Measurements from ENCODE around the gene BMP8A. TPM values are rescaled to one million over a fixed set of nuclear protein-coding genes. Genes with fewer than 3 reads are reported as not detected.
"Not testable (repeated sequence)": the region's sequence is repeated elsewhere in the genome, so short reads cannot be mapped to it uniquely, and the experiment has no call there.

BMP8A gene
- total and polyA plus RNA-seq, 7 experiments from 2014 or later: 0.12 to 0.19 TPM; not detected in 5

- no peaks in the 10 kb centered on the region for H3K9me3 ChIP-seq (ENCODE audit: control insufficient read depth in 2 of 3, low read length in 3 of 3)
- no peak overlapping the region for H3K27ac ChIP-seq (ENCODE audit: low read depth, low read length)
- DNase-seq: no peak
- H3K27me3 ChIP-seq (ENCODE audit: control insufficient read depth in 2 of 2, insufficient read depth in 2 of 2, low read length in 2 of 2): no peaks in the 10 kb centered on the region
- Mint-ChIP-seq H3K27me3 (no peaks in the 10 kb centered on the region), H3K4me1 (no peaks in the 10 kb centered on the region), H3K27ac (peak overlapping the region in 6 of 9 donors; percentile 3 to 59 (median 15)), H3K9me3 (peaks cover 0 to 2% (median 0%) of the 10 kb centered on the region in 11 donors), H3K4me3 (no peak overlapping the region), H3K36me3 (peaks cover 5 to 44% (median 35%) of the 10 kb centered on the region in 5 donors)
- peaks cover 25 to 88% (median 54%) of the 10 kb centered on the region in 3 experiments for H3K36me3 ChIP-seq (ENCODE audit: control insufficient read depth in 2 of 3, insufficient read depth in 3 of 3, low read length in 3 of 3)
- ATAC-seq: no peak
- intact Hi-C loops (cut with micrococcal nuclease): no loop called here
- H3K4me3 ChIP-seq (ENCODE audit: low read length): no peak overlapping the region
- CTCF ChIA-PET: no interaction called here
- no peaks in the 10 kb centered on the region for H3K4me1 ChIP-seq (ENCODE audit: control insufficient read depth in 2 of 2, insufficient read depth in 2 of 2, low read length in 2 of 2)
- POLR2A ChIA-PET: no interaction called here
Measured at GRCh38 chr1:39466413-39467107, 24.9 kb upstream of the BMP8A start.

- H3K27me3 Mint-ChIP-seq; H3K4me3 ChIP-seq (ENCODE audit: low read length); H3K4me1 Mint-ChIP-seq; intact Hi-C loops (cut with micrococcal nuclease); H3K27me3 ChIP-seq (ENCODE audit: control insufficient read depth in 2 of 2, insufficient read depth in 2 of 2, low read length in 2 of 2); DNase-seq; H3K4me3 Mint-ChIP-seq; H3K27ac ChIP-seq (ENCODE audit: low read depth, low read length); CTCF ChIA-PET; ATAC-seq; H3K4me1 ChIP-seq (ENCODE audit: control insufficient read depth in 2 of 2, insufficient read depth in 2 of 2, low read length in 2 of 2); H3K9me3 ChIP-seq (ENCODE audit: control insufficient read depth in 2 of 3, low read length in 3 of 3); H3K9me3 Mint-ChIP-seq: not testable (repeated sequence)
- H3K36me3 ChIP-seq (ENCODE audit: control insufficient read depth in 2 of 3, insufficient read depth in 3 of 3, low read length in 3 of 3): peaks cover 20 to 90% (median 53%) of the 10 kb centered on the region in 3 experiments
- POLR2A ChIA-PET: interaction anchor here (1.3 kb wide), 1 partner anchor 10 kb away, joined by 4 read pairs; no protein-coding TSS in a partner anchor
- Mint-ChIP-seq H3K36me3 (peaks cover 5 to 43% (median 34%) of the 10 kb centered on the region in 5 donors), H3K27ac (peak overlapping the region in 3 of 9 donors; percentile 12 to 17 (median 13))
Measured at GRCh38 chr1:39467108-39467720, 24.2 kb upstream of the BMP8A start.

DNA sequence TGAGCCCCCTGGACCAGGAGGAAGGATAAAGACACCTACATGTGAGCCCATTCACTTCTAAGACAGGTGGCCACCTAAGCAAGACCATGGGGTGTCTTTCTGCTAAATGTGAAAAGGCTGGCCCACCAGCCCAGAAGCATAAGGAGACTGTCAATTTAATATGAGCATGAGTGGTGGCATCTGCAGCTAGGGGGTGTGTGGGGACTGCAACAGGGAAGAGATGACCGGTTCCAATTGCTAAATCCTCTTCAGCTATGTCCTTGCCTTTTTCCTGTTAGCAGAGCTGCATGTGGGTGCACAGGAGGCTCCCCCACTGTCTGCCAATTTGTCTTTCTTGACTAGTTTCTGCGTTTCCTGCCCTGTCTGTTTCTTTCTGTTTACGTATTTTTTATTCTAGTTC lies 22.3 kb upstream of the BMP8A start:
- H3K9me3 Mint-ChIP-seq: peaks cover 0 to 2% (median 0%) of the 10 kb centered on the region in 11 donors
- no peak for DNase-seq
- H3K36me3 Mint-ChIP-seq: peaks cover 11 to 42% (median 27%) of the 10 kb centered on the region in 5 donors
- intact Hi-C loops (cut with micrococcal nuclease): no loop called here
- peaks cover 9 to 90% (median 54%) of the 10 kb centered on the region in 3 experiments for H3K36me3 ChIP-seq (ENCODE audit: control insufficient read depth in 2 of 3, insufficient read depth in 3 of 3, low read length in 3 of 3)
- POLR2A ChIA-PET: no interaction called here
- no peaks in the 10 kb centered on the region for H3K9me3 ChIP-seq (ENCODE audit: control insufficient read depth in 2 of 3, low read length in 3 of 3)
- no peak overlapping the region for H3K4me3 ChIP-seq (ENCODE audit: low read length)
- H3K27me3 Mint-ChIP-seq: no peaks in the 10 kb centered on the region
- H3K4me3 Mint-ChIP-seq: no peak overlapping the region
- H3K27ac Mint-ChIP-seq: peak overlapping the region in 5 of 9 donors; percentile 17 to 70 (median 53)
- CTCF ChIA-PET: no interaction called here
- peak overlapping the region; percentile 35 for H3K27ac ChIP-seq (ENCODE audit: low read depth, low read length)
- no peaks in the 10 kb centered on the region for H3K4me1 ChIP-seq (ENCODE audit: control insufficient read depth in 2 of 2, insufficient read depth in 2 of 2, low read length in 2 of 2)
- peaks cover 0 to 2% (median 0%) of the 10 kb centered on the region in 7 donors for H3K4me1 Mint-ChIP-seq
- H3K27me3 ChIP-seq (ENCODE audit: control insufficient read depth in 2 of 2, insufficient read depth in 2 of 2, low read length in 2 of 2): no peaks in the 10 kb centered on the region
- no peak for ATAC-seq

DNA sequence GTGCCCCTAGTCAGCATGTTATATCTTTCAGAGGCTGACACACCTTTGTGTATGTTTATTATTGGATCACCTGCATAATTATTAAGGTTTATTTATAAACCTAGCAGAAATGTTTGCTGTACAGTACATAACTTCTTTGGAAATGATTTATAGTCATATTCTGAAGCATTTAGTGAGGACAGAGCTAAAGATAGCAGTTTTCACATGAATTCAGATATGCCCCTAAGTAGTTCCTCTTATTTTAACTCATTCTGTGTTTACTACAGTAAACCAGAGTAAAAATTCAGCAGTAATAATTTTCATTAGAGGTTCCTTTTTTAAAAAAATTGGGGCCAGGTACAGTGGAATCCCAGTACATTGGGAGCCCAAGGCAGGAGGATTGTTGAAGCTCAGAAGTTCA lies 21.4 kb upstream of the BMP8A start:
- ChIA-PET POLR2A (interaction anchor here (0.6 kb wide), 1 partner anchor 14 kb away, joined by 3 read pairs; no protein-coding TSS in a partner anchor), CTCF (no interaction called here)
- peaks cover 11 to 43% (median 25%) of the 10 kb centered on the region in 5 donors for H3K36me3 Mint-ChIP-seq
- Histone ChIP-seq H3K27me3 (ENCODE audit: control insufficient read depth in 2 of 2, insufficient read depth in 2 of 2, low read length in 2 of 2) (no peaks in the 10 kb centered on the region), H3K36me3 (ENCODE audit: control insufficient read depth in 2 of 3, insufficient read depth in 3 of 3, low read length in 3 of 3) (peaks cover 8 to 90% (median 48%) of the 10 kb centered on the region in 3 experiments), H3K9me3 (ENCODE audit: control insufficient read depth in 2 of 3, low read length in 3 of 3) (no peaks in the 10 kb centered on the region), H3K27ac (ENCODE audit: low read depth, low read length) (no peak overlapping the region), H3K4me3 (ENCODE audit: low read length) (no peak overlapping the region), H3K4me1 (ENCODE audit: control insufficient read depth in 2 of 2, insufficient read depth in 2 of 2, low read length in 2 of 2) (no peaks in the 10 kb centered on the region)
- H3K27ac Mint-ChIP-seq: no peak overlapping the region
- ATAC-seq (no peak), DNase-seq (no peak)
- H3K4me3 Mint-ChIP-seq: no peak overlapping the region
- peaks cover 0 to 2% (median 0%) of the 10 kb centered on the region in 11 donors for H3K9me3 Mint-ChIP-seq
- intact Hi-C loops (cut with micrococcal nuclease): no loop called here
- H3K4me1 Mint-ChIP-seq: peaks cover 0 to 2% (median 0%) of the 10 kb centered on the region in 7 donors
- H3K27me3 Mint-ChIP-seq: no peaks in the 10 kb centered on the region

DNA sequence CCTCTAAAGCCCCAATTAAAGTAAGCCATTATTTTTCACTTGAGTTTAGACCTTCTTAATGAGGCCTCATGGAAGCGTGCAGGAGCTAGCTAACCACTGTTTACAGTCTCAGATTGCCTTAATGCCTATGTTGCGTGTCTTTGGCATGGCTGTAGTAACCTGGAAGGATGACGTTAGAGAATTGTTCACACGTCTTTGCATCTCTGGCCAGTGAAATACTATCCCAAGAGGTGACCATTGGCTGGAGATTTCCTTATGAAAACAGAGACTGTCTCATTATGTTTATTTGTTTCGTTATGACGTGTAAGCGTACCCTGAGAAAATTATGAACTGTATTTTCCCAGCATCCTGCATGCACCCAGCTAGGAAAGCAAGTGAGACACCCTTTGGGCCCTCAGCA lies 18.6 kb upstream of the BMP8A start:
- H3K36me3 ChIP-seq (ENCODE audit: control insufficient read depth in 2 of 3, insufficient read depth in 3 of 3, low read length in 3 of 3): peaks cover 8 to 68% (median 31%) of the 10 kb centered on the region in 3 experiments
- Mint-ChIP-seq H3K27ac (peak overlapping the region in 1 of 9 donors; percentile 25), H3K9me3 (peaks cover 0 to 2% (median 0%) of the 10 kb centered on the region in 11 donors), H3K36me3 (peaks cover 11 to 52% (median 28%) of the 10 kb centered on the region in 5 donors), H3K27me3 (no peaks in the 10 kb centered on the region), H3K4me1 (peaks cover 0 to 2% (median 0%) of the 10 kb centered on the region in 7 donors), H3K4me3 (no peak overlapping the region)
- no peak overlapping the region for H3K27ac ChIP-seq (ENCODE audit: low read depth, low read length)
- DNase-seq (no peak), ATAC-seq (no peak)
- no peaks in the 10 kb centered on the region for H3K4me1 ChIP-seq (ENCODE audit: control insufficient read depth in 2 of 2, insufficient read depth in 2 of 2, low read length in 2 of 2)
- POLR2A ChIA-PET: no interaction called here
- intact Hi-C loops (cut with micrococcal nuclease): no loop called here
- no peaks in the 10 kb centered on the region for H3K9me3 ChIP-seq (ENCODE audit: control insufficient read depth in 2 of 3, low read length in 3 of 3)
- no peaks in the 10 kb centered on the region for H3K27me3 ChIP-seq (ENCODE audit: control insufficient read depth in 2 of 2, insufficient read depth in 2 of 2, low read length in 2 of 2)
- CTCF ChIA-PET: no interaction called here
- no peak overlapping the region for H3K4me3 ChIP-seq (ENCODE audit: low read length)

- Mint-ChIP-seq H3K9me3 (peaks cover 0 to 2% (median 0%) of the 10 kb centered on the region in 11 donors), H3K4me3 (no peak overlapping the region), H3K27ac (peak overlapping the region in 2 of 9 donors; percentile 25 to 51), H3K36me3 (peaks cover 11 to 52% (median 28%) of the 10 kb centered on the region in 5 donors), H3K4me1 (peaks cover 0 to 2% (median 0%) of the 10 kb centered on the region in 7 donors), H3K27me3 (no peaks in the 10 kb centered on the region)
- intact Hi-C loops (cut with micrococcal nuclease): no loop called here
- H3K9me3 ChIP-seq (ENCODE audit: control insufficient read depth in 2 of 3, low read length in 3 of 3): no peaks in the 10 kb centered on the region
- H3K4me1 ChIP-seq (ENCODE audit: control insufficient read depth in 2 of 2, insufficient read depth in 2 of 2, low read length in 2 of 2): no peaks in the 10 kb centered on the region
- CTCF ChIA-PET: no interaction called here
- H3K36me3 ChIP-seq (ENCODE audit: control insufficient read depth in 2 of 3, insufficient read depth in 3 of 3, low read length in 3 of 3): peaks cover 9 to 65% (median 31%) of the 10 kb centered on the region in 3 experiments
- H3K27ac ChIP-seq (ENCODE audit: low read depth, low read length): no peak overlapping the region
- no peak overlapping the region for H3K4me3 ChIP-seq (ENCODE audit: low read length)
- H3K27me3 ChIP-seq (ENCODE audit: control insufficient read depth in 2 of 2, insufficient read depth in 2 of 2, low read length in 2 of 2): no peaks in the 10 kb centered on the region
- DNase-seq (no peak), ATAC-seq (no peak)
- POLR2A ChIA-PET: no interaction called here
Measured at GRCh38 chr1:39473324-39473723, 18.1 kb upstream of the BMP8A start.
